Left hindlimb (tissue), 1 donor: Measurements from ENCODE around the gene SOD1.

Experiments
- DNase-seq: peaks from one replicate; pipeline ENCODE4 v3.0.0-alpha.2; 2018

The SOD1 gene

DNA sequence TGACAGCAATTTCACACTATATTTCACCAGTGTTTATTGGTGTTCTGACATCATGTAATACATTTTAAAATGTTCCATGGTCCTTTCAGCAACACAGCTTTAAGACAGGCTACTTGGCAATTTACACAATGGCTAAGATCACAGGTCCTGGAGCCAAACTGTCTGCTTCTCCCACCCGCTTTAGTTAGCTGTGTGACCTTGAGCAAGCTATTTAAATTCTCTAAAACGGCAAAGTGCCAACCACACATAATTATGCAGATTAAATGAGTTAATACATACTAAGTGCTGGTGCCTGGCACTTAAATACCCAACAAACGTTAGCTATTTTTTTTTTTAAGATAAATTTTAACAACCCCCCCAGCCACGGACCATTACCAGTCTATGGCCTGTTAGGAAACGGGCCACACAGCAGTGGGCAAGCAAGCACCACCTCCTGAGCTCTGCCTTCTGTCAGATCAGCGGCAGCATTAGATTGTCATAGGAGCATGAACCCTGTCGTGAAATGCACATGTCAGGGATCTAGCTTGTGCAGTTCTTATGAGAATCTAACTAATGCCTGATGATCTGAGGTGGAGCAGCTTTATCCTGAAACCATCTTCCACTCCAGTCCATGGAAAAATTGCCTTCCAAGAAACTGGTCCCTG is 26.9 kb downstream of the SOD1 start:
- DNase-seq = no peak

DNA sequence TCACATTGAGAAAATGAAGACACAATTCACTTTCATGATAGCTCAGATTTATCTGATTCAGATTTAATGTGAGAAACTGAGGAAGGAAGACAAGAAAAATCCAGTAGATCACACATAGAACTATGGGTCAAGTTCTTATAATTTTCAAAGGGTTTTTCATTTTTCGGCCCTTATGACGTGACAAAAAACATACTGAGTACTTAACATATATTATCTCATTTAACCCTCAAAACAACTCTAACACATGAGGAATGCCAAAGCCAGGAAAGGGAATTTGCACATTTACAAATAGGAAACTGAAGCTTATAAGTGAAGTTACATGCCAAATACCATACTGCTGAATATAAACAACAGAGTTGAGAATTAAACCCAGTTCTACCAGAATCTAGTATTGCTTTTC is 27.6 kb downstream of the SOD1 start:
- DNase-seq = no peak

DNA sequence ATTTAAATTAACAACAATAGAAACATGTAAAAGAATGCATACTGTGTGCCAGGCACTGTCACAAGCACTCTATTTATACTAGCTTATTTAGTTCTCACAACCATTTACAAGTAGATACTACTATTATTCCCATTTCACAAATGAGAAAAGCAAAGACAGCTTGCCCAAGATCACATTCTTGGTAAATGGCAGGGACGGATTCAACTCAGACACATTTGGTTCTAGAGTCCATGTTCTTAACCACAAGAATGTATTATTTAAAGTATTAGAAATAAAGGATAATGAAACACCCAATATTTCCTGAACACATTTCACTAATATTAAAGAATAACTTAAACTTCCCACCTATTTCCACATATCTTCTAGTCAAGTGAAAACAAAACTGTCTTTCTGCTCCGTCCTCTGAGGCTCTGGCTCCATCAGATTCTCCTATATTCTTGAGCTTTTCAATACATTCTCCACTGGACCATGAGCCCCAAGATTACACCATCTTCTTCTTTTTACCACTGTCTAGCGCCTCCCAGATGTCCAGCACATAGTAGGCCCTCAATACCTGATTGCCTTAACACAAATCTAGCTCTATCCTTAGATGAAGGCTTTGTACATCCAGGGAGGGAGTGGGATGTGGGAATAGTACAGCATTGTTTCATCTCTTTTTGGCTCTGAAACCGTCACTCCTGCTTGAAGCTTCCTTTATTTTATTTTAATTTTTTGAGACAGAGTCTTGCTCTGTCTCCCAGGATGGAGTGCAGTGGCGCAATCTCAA is 29.3 kb downstream of the SOD1 start:
- no peak for DNase-seq

DNA sequence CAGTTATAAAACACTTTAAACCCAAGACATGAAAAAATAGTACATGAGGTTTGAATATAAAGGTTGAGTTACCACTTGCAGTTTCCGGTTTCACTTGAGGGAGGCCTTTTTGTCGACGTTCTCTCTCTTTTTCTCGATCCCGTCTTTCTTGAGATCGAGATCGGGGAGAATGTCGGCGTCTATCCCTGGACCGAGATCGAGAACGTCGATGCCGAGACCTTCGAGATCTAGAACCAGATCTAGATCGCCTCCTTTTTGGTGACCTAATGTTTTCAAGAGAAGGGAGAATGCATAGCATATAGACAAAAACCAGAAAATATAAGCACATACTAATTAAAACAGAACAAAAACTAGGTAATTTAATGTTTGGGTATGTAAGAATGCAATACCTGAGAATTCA is 33.7 kb downstream of the SOD1 start:
- no peak for DNase-seq

DNA sequence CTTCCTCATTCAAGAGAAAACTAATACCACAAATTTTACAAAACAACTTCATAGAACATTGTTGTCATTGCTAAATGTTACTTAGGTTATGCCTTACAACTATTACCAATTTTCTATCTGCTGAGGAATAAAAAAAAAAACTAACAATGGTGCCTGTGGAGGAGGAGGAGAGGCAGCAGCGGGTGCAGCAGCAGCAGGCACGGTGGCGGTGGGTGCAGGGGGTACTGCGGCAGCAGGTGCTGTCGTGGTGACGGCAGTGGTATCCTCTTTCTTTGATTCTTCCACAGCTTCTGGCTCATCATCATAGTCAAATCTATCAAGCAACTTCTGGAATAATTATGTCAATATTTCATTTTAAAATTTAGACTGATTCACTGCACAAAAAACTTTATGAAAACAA is 36.9 kb downstream of the SOD1 start:
- DNase-seq = no peak

DNA sequence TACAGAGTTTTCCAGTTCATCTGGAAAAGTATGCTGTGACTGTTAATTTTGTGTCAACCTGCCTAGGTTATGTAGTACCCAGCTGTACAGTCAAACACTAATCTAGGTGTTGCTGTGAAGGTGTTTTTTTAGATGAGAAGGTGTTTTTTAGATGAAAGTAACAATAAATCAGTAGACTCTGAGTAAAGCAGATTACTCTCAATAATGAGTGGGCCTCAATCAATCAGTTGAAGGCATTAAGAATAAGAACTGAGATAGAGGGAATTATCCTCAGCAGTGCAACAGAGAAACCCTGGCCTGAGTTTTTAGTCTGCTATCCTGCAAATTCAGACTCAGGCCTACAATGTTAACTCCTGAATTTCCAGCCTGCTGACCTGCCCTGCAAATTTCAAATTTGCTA is 39.0 kb downstream of the SOD1 start:
- DNase-seq = no peak

DNA sequence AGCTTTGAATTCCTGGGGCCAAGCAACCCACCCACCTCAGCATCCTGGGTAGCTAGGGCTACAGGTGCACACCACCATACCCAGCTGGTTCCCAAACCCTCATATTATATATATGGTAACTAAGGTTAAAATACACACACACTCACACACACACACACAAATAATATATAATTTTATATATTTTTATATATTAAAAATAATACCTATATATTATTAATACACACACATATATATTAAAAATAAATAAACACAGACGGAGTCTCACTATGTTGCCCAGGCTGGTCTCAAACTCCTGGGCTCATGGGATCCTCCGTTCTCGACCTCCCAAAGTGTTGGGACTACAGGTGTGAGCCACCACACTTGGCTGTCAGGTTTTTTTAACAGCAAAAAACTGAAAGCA is 40.5 kb downstream of the SOD1 start:
- no peak for DNase-seq

DNA sequence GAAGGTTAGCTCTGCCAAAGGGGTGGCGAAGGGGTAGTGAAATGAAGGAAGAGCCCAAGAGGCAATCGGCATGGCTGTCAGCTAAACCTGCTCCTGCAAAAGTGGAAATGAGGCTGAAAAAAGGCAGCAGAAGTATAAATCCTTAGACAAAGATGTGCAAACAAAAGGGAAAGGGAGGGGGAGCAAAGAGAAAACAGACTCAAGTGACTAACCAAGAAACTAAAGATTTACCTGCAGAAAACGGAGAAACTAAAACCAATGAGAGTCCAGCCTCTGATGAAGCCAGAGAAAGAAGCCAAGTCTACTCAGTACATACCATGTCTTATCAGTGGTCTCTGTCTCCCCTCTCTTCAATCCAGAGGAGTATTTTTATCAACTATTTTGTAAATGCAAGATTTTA is 47.1 kb downstream of the SOD1 start:
- DNase-seq = no peak

DNA sequence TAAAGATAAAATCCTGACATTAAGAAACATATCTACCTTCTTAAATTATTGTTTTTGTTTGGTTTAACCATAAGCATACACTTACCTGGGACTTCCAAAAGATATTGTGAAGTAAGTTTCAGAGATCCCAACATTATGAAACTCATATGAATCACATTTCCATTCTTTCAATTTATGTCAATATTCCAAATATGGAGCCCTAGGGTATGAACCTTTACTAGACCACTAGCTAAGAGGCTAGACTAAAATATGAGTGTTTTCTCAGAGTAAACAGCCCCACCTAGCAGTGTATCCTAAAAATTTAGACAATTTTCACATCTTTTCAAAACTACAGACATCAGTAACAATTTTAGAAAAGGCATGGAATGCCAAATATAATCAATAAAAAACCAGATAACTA is 48.0 kb downstream of the SOD1 start:
- DNase-seq = no peak

DNA sequence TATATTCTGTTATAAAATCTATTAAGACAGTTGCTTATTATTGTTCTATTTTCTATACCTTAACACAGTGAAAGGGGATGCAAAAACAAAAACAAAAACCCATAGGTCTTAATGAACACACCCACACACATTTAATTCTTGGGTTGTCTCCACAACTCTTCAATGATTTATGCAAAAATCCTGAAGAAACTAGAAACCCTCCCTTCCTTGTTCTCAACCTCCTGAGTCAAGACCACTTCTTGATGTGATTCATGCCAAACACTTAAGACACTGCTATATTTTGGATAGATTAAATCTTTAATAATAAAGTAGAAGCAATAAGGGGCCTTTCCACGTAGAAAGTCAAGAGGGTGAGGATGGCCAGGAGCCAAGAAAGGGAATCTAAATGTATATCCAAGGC is 49.0 kb downstream of the SOD1 start:
- DNase-seq = no peak

DNA sequence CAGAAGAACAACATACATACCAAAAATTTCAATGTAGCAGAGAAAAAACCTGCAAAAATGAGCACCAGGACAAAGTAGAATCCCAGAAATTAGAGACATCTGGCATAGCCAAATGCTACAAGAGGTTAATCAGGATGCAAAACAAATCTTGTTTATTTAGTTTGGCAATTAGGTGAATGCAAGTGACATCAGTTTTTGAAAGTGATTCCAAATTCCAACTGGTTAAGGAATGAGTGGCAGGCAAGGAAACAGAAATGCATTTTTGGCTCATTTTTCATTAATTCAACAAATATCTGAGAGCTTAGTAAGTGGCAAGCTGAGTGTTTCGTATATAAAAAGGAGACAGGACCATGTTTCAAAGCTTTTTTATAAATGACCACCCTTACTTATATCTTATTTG is 51.1 kb downstream of the SOD1 start:
- DNase-seq = no peak

DNA sequence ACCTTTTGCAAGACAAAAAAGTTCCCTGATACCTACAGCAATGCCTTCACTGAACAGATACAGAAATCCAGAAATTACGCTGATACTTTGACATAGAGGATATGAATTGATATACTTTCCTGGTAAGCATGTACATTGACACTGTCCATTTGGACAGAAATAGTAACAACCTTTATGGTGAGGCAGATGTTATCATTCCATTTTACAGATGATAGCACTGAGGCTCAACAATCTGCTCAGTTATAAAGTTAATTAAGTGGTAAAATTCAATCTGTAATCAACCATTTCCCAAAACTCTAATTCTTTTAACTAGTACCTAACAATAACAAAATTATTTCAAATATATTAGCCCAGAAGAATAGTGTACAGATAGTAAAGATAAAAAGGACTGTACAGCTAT is 51.8 kb downstream of the SOD1 start:
- no peak for DNase-seq

DNA sequence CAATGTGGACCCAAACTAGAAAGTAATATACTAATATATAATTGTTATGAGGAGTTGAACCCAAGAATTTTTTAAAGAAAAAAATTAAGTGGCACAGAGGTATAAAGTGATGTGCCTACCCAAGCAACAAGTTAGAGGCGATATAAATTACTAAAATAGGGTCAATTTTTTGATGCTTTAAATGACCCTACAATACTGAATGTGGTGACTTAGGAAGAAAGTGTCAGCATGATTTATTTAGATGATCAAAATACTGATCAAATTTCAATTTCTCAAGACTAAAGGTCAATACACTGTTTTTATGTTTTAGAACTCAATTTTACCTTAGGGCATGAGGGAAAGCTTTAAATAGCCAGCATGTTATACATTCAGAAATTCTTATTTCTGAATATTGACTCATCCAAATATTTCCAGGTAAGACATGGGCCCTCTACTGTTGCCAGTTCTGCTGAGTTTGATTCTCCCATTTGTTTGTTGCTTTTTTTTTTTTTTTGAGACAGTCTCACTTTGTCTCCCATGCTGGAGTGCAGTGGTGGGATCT is 52.3 kb downstream of the SOD1 start:
- DNase-seq = no peak

DNA sequence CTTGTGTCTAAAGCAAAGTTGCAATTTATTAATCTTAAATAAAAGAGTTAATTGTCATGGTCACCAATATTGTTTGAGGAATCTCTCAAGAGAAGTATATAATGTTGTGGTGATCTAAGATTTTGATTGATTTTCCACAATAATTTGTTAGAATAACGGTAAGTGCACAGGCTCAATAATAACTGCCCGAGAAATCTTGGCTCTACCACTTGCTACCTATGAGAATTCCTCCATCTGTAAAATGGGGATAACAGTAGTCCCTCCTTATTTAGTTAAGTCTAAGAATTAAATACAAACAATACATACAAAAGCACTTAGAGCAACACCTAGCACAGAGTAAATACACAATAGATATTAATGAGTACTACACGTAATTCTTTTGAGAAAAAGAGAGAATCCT is 53.6 kb downstream of the SOD1 start:
- DNase-seq = no peak

DNA sequence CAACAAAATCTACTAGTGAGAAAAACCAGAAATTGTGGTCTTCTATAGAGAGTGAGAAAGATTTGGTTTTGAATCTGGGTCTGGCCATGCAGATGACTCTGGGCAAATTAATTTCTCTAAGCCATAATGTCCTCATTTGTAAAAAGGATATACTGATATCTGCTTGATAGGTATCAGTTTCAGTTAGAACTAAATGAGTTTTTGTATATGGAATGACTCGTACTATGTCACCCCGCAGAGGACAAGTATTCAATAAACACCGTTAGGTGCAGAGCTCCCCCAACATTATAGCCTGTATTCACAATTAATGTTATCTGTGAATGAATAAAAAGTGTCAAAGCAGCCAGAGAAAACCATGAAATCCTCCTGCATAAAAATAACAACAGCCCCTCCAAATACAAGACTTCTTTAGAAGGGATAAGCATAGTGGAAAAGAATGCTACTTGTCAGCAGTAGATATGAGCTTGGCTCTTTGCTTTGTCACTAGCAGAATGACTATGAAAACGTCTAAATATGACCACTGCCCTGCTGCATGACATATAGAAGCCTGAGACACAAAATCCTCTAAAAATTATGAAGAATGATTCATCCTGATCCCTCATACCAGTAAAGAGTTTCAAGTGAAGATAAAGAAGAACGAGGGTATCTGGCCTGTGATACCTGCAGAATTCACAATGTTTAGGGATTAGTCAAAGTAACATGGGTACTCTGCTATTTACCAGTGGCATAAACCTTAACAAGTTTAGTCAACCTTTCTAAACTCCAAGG is 54.7 kb downstream of the SOD1 start:
- DNase-seq = no peak

DNA sequence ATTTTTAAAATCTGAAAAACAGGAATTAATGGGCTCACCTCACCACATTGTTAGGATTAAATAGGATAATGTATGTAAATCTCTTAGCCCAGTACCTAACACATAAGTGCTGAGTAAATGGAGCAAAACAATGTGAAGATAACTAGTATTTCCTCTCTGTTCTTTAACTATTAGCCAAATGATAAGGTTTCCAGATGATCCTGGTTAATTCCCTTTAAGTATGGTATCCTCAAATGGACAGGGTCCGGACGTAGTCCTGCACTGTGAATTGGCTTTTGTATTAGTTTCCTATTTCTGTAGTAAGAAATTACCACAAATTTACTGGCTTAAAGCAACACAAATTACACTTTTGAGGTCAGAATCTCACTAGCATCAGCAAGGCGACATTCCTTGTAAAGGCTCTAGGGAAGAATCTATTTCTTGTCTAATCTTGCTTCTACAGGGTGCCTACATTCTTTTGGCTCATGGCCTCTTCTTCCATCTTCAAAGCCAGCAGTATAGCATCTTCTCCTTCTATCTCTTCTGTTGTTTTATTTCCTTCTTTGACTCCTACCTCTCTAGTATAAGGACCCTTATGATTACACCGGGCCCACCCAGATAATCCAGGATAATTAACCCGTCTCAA is 55.4 kb downstream of the SOD1 start:
- DNase-seq = no peak

DNA sequence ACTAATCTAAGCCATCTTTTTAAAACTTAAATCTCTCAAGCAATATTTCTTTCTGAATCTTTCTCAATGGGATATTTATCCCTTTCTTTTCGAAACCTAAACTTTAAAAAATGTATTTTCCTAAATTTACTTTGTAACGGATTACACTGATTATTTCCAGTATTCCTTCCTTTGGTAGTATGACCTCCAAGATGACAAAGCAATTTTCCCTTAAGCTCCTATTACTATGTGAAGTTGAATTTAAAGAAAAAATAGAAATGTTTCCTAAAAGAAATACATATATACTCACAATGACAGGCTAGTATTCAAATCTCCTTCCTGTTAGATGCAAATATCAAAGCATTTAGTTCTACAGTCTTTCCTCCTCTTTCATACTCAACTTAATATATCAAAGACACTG is 56.6 kb downstream of the SOD1 start:
- DNase-seq = no peak
